PC-9 (cell line): ENCODE data around the gene TANGO2.

Experiments
- CTCF ChIP-seq: fragments of 200-600 bp; sonication (generic); conservative IDR thresholded peaks from 2 replicates; pipeline ENCODE4 v1.6.1; 2017; ENCODE audit warnings: mixed run types, antibody characterized with exemption, mild to moderate bottlenecking, moderate library complexity
- EZH2 ChIP-seq: fragments of 200-600 bp; sonication (generic); IDR thresholded peaks from 2 replicates; pipeline ENCODE4 v1.8.0; 2017; ENCODE audit warnings: antibody characterized with exemption, low read depth

- no peak for TF ChIP-seq CTCF
- no peak for TF ChIP-seq EZH2
Measured at GRCh38 chr22:19978748-19979147, 42.2 kb upstream of the TANGO2 start.
